ENCODE results near the gene CPT1A.
A peak's percentile ranks its signal among the peaks of the same experiment; 100 is the strongest.

Gene CPT1A

GRCh38 chr11:68714060-68714856, 127.5 kb downstream of the CPT1A start:
- DNase-seq: peak in 14 of 58 donors; percentile 5 to 34 (median 12)

GRCh38 chr11:68711114-68711513, 130.6 kb downstream of the CPT1A start:
- DNase-seq: no peak

GRCh38 chr11:68710409-68710808, 131.3 kb downstream of the CPT1A start:
- no peak for DNase-seq

- DNase-seq: no peak
These were observed 132.7 kb downstream of the CPT1A start for GRCh38 chr11:68709062-68709461.

- no peak for DNase-seq
These were observed 134.2 kb downstream of the CPT1A start for GRCh38 chr11:68707527-68707926.

- DNase-seq: no peak
These were observed 136.8 kb downstream of the CPT1A start for GRCh38 chr11:68704887-68705286.

Data from anterior cingulate cortex (tissue), 58 donors.